ENCODE measurements around the gene APBA2.
"Not testable (repeated sequence)": the region's sequence is repeated elsewhere in the genome, so short reads cannot be mapped to it uniquely, and the experiment has no call there.

GRCh38 chr15:28853654-28854053 is 32.1 kb upstream of the APBA2 start:
- not testable (repeated sequence) for TF ChIP-seq CTCF, EP300, POLR2A, POLR2AphosphoS5 (IDR thresholded peaks at IDR 0.05)

Data from upper lobe of left lung (tissue), 4 donors.